K562 (cell line): ENCODE results near the gene TNF. TPM values are rescaled to one million over a fixed set of nuclear protein-coding genes. Genes with fewer than 3 reads are reported as not detected.
A peak's percentile ranks its signal among the peaks of the same experiment; 100 is the strongest.

Experiments
- ATAC-seq: fragments of 200-7000 bp; cut with Tn5 transposase; 3 replicates; pipeline ENCODE4 v1.9.1; 2020; ENCODE audit warnings: moderate library complexity
- BruUV-seq: library from RNA; stranded (reverse); fragments of 400-500 nt; replicated peaks from 2 replicates; lab custom pipeline; 2021; lab: Mats Ljungman, UMichigan
- CTCF ChIA-PET: fragments of 300-600 bp; formaldehyde crosslinking; extraction: SDS; loops from one replicate; lab custom pipeline; 2021; ENCODE audit warnings: low intra/inter-chr PET ratio; lab: Yijun Ruan, JAX
- POLR2A ChIA-PET: fragments of 300-600, 350-650 bp; sonication (Branson Sonifier 250); formaldehyde crosslinking; extraction: SDS; loops from one replicate; lab custom pipeline; 2021; ENCODE audit warnings: antibody characterized with exemption, inconsistent platforms; lab: Yijun Ruan, JAX
- DNase-seq, 4 experiments: peaks; one replicate each; pipeline versions ENCODE4 v3.0.0 to v3.0.0-alpha.2; 2011 to 2018; ENCODE audit warnings: low spot score in 3 of 4, mixed read lengths in 3 of 4; ENCODE audit errors: extremely low read depth in 1 of 4
- FAIRE-seq: peaks from 2 replicates; lab custom pipeline; 2011; peaks lifted over from hg19 to GRCh38; lab: Jason Lieb, UNC
- H2AFZ ChIP-seq: 2 replicates; pipeline ENCODE4 v1.6.0; 2011; ENCODE audit warnings: low read depth, low read length, control low read depth, inconsistent platforms
- H3K27ac ChIP-seq: fragments of 200-600 bp; 3 replicates; pipeline ENCODE4 v1.8.0; 2011; ENCODE audit warnings: low read depth, mild to moderate bottlenecking, control low read depth, inconsistent platforms, low read length, moderate library complexity, mixed read lengths; ENCODE audit errors: extremely low read depth
- H3K27me3 ChIP-seq, 2 experiments: fragments of 300-600 bp in 1 of 2; 2 replicates in 1 of 2; 3 replicates in 1 of 2; pipeline versions ENCODE4 v1.6.0 to v1.8.0; 2011; ENCODE audit warnings: inconsistent platforms in 2 of 2, low read length in 2 of 2, mild to moderate bottlenecking in 1 of 2, mixed read lengths in 1 of 2, moderate library complexity in 1 of 2; ENCODE audit not compliant: control insufficient read depth in 2 of 2, insufficient read depth in 2 of 2
- H3K36me3 ChIP-seq: fragments of 300-600 bp; 3 replicates; pipeline ENCODE4 v1.8.0; 2011; ENCODE audit warnings: mild to moderate bottlenecking, low read length, inconsistent platforms; ENCODE audit not compliant: control insufficient read depth, insufficient read depth
- H3K4me1 ChIP-seq, 2 experiments: fragments of 200-600 bp in 1 of 2; replicated peaks in 1 of 2; 2 replicates in 1 of 2; 3 replicates in 1 of 2; pipeline versions ENCODE4 v1.5.1 to v1.8.0; 2011; ENCODE audit warnings: inconsistent platforms in 2 of 2, low read length in 2 of 2, mild to moderate bottlenecking in 1 of 2, mixed read lengths in 1 of 2, moderate library complexity in 1 of 2; ENCODE audit not compliant: control insufficient read depth in 2 of 2, insufficient read depth in 2 of 2
- H3K4me2 ChIP-seq: 2 replicates; pipeline ENCODE4 v1.6.1; 2011; ENCODE audit warnings: low read length, control low read depth, inconsistent platforms, mixed read lengths; ENCODE audit not compliant: insufficient read depth
- H3K4me3 ChIP-seq: fragments of 200-600 bp; sonication (generic), shearing (Covaris generic); 2 replicates; pipeline ENCODE4 v1.5.1; 2016; ENCODE audit warnings: control low read depth, inconsistent platforms
- H3K79me2 ChIP-seq: fragments of 200-600 bp; 3 replicates; pipeline ENCODE4 v1.8.0; 2011; ENCODE audit warnings: low read length, inconsistent platforms; ENCODE audit not compliant: control insufficient read depth, insufficient read depth
- H3K9ac ChIP-seq, 2 experiments: 2 replicates each; pipeline versions ENCODE4 v1.6.0 to v1.6.1; 2011; ENCODE audit warnings: low read depth in 2 of 2, low read length in 2 of 2, control low read depth in 1 of 2, inconsistent platforms in 1 of 2, mild to moderate bottlenecking in 1 of 2, mixed read lengths in 1 of 2; ENCODE audit not compliant: insufficient read depth in 1 of 2
- H3K9me1 ChIP-seq: one replicate; pipeline ENCODE4 v1.6.0; 2011; ENCODE audit warnings: inconsistent platforms, mild to moderate bottlenecking, low read length, moderate library complexity; ENCODE audit not compliant: control insufficient read depth, insufficient read depth
- H3K9me3 ChIP-seq: replicated peaks from 2 replicates; pipeline ENCODE4 v1.5.1; 2011; ENCODE audit warnings: low read depth, low read length, inconsistent platforms; ENCODE audit not compliant: control insufficient read depth, insufficient read depth
- H4K20me1 ChIP-seq: replicated peaks from 2 replicates; pipeline ENCODE4 v1.6.1; 2011; ENCODE audit warnings: low read length, inconsistent platforms, mixed read lengths; ENCODE audit not compliant: control insufficient read depth, insufficient read depth
- ATF6 ChIP-seq: sonication (generic); formaldehyde crosslinking; IDR thresholded peaks from 2 replicates; pipeline ENCODE4 v1.4.0; 2020; ENCODE audit warnings: mild to moderate bottlenecking, missing genetic modification reagents
- CEBPG ChIP-seq, 3 experiments: fragments of 200-800 bp in 1 of 3; sonication (Bioruptor generic) in 1 of 3; sonication (generic) in 1 of 3; formaldehyde crosslinking in 1 of 3; IDR thresholded peaks in 2 of 3; conservative IDR thresholded peaks in 1 of 3; 2 replicates each; pipeline versions ENCODE4 v1.6.1 to v1.8.0; 2016 to 2022; ENCODE audit warnings: missing compliant biosample characterization in 2 of 3, missing genetic modification characterization in 2 of 3, mild to moderate bottlenecking in 1 of 3, missing genetic modification reagents in 1 of 3
- HIVEP1 ChIP-seq: fragments of 250-450 bp; sonication (Bioruptor Pico); IDR thresholded peaks from 2 replicates; pipeline ENCODE4 v1.4.0; 2020; ENCODE audit warnings: mild to moderate bottlenecking
- HMG20A ChIP-seq: fragments of 450-650 bp; formaldehyde crosslinking; conservative IDR thresholded peaks from 2 replicates; pipeline ENCODE4 v1.4.0; 2020; ENCODE audit warnings: mild to moderate bottlenecking, mixed read lengths
- MEF2A ChIP-seq: IDR thresholded peaks from 2 replicates; pipeline ENCODE4 v1.6.1; 2011; ENCODE audit warnings: low read depth, mild to moderate bottlenecking, low read length, moderate library complexity; ENCODE audit not compliant: control insufficient read depth
- RAD21 ChIP-seq, 2 experiments: fragments of 250-450 bp in 1 of 2; fragments of 450-650 bp in 1 of 2; sonication (Bioruptor Pico) in 1 of 2; formaldehyde crosslinking in 1 of 2; IDR thresholded peaks in 1 of 2; conservative IDR thresholded peaks in 1 of 2; 2 replicates each; pipeline versions ENCODE4 v1.4.0 to v1.8.0; 2020 to 2022; ENCODE audit warnings: mild to moderate bottlenecking in 2 of 2, moderate library complexity in 1 of 2
- SAP30 ChIP-seq: fragments of 200-600 bp; sonication (generic); IDR thresholded peaks from 2 replicates; pipeline ENCODE4 v1.6.1; 2012; ENCODE audit warnings: borderline replicate concordance, low read depth, mild to moderate bottlenecking, moderate library complexity, low read length, control low read depth, inconsistent platforms; ENCODE audit not compliant: insufficient read depth, poor library complexity, severe bottlenecking
- ZHX1 ChIP-seq: fragments of 150-350 bp; conservative IDR thresholded peaks from 2 replicates; pipeline ENCODE4 v1.6.1; 2014; ENCODE audit warnings: low read length
- ZMIZ1 ChIP-seq, 2 experiments: fragments of 150-350 bp in 1 of 2; IDR thresholded peaks; 2 replicates each; pipeline ENCODE4 v1.6.1; 2012 to 2016; ENCODE audit warnings: low read depth in 2 of 2, low read length in 2 of 2, mild to moderate bottlenecking in 1 of 2, moderate library complexity in 1 of 2
- ZNF668 ChIP-seq: fragments of 250-450 bp; sonication (Bioruptor Pico); IDR thresholded peaks from 2 replicates; pipeline ENCODE4 v1.8.0; 2022; ENCODE audit warnings: mild to moderate bottlenecking, inconsistent platforms
- WGBS: fragments of 100-300 bp; shearing (Covaris generic); methylation state at CpG from one replicate; pipeline ENCODE4 v1.1.6; 2016; ENCODE audit warnings: low coverage, mixed read lengths; ENCODE audit not compliant: insufficient coverage; ENCODE audit errors: missing lambda C conversion rate; 5-methylcytosine and 5-hydroxymethylcytosine counted together
- in situ Hi-C: fragments of 300-500 bp; cut with MboI; formaldehyde crosslinking; loops from 4 replicates; pipeline ENCODE4 v1.15.0; 2018; ENCODE audit warnings: inconsistent platforms, mixed read lengths
- intact Hi-C: fragments of 100-400 bp; cut with micrococcal nuclease; formaldehyde crosslinking; loops from 2 replicates; pipeline ENCODE4 v1.14.2; 2022
- polyA plus RNA-seq, 8 experiments: library from polyadenylated mRNA; depleted of rRNA in 4 of 8; stranded (reverse) in 5 of 8; unstranded in 3 of 8; fragments of >200 nt; fragmentation: Nextera tagmentation in 2 of 8; fragmentation: Illumina TruSeq in 1 of 8; extraction: Ambion mirVana in 2 of 8; extraction: Trizol in 1 of 8; gene quantifications; 2 replicates each; pipeline versions ENCODE4 v1.2.1 to v1.2.3, GENCODE V29; 2011 to 2014; ENCODE audit warnings: inconsistent platforms in 1 of 8, missing spikeins in 1 of 8
- total RNA-seq, 7 experiments: library from RNA; depleted of rRNA in 6 of 7; stranded (reverse); fragments of >200 nt in 6 of 7; fragmentation: Illumina TruSeq in 2 of 7; extraction: Trizol in 2 of 7; gene quantifications; 2 replicates each; pipeline versions ENCODE4 v1.2.1 to v1.2.3, GENCODE V29; 2011 to 2021; ENCODE audit warnings: low replicate concordance in 1 of 7

TNF gene
- total and polyA plus RNA-seq, 9 of the 15 experiments (the other 6 are each of a cell fraction or from before 2014, with no cell fraction given): 0.08 to 0.40 TPM; not detected in 7

- ChIA-PET CTCF (interaction anchor here (0.8 kb wide), 1 partner anchor 50 kb away, joined by 3 read pairs; no protein-coding TSS in a partner anchor), POLR2A (interaction anchor here (0.6 to 4.8 kb wide), 44 partner anchors 10 to 639 kb away, joined by 3 to 107 read pairs (median 4); partner anchors contain the start of genes BAG6, C6orf47, HSPA1A and HSPA1L)
- Histone ChIP-seq H3K27ac (peak overlapping the region; percentile 98), H3K4me2 (peak overlapping the region; percentile 98), H3K9me3 (no peaks in the 10 kb centered on the region), H3K27me3 (no peaks in the 10 kb centered on the region), H4K20me1 (peaks cover 33% of the 10 kb centered on the region), H3K9ac (peak overlapping the region; percentile 92 to 97), H3K4me3 (peak overlapping the region; percentile 76), H3K36me3 (peaks cover 53% of the 10 kb centered on the region), H3K79me2 (peaks cover 73% of the 10 kb centered on the region), H2AFZ (peak overlapping the region; percentile 99), H3K9me1 (peaks cover 15% of the 10 kb centered on the region), H3K4me1 (peaks cover 6 to 24% of the 10 kb centered on the region in 2 experiments; a peak in 4 of 5 replicates)
- BruUV-seq: TSS peak; percentile 65
- WGBS: 0% methylated on average over 21 of the region's 21 CpGs
- peak; percentile 70 for ATAC-seq
- no peak for FAIRE-seq
- intact Hi-C loops: loop anchor here (1.0 to 10.0 kb wide), 3 partner anchors 49 to 234 kb away; partner anchors contain the start of gene VWA7
- DNase-seq: peak; percentile 59 to 88 (median 70)
- in situ Hi-C loops: loop anchor here (25.0 kb wide), 1 partner anchor 1421 kb away; the partner anchor contains the start of genes BRD2 and HLA-DMA
- TF ChIP-seq ZMIZ1 (IDR thresholded peaks at IDR 0.05; ENCODE audit: low read depth in 2 of 2, low read length in 2 of 2) (no peak), SAP30 (peak; percentile 21), ATF6 (CRISPR knock-in tag) (no peak), HIVEP1 (CRISPR knock-in tag) (0 out of 2 replicates have a peak, but pooled peaks have one; percentile 36), RAD21 (CRISPR knock-in tag; conservative IDR thresholded peaks at IDR 0.05 in 1 of 2, IDR thresholded peaks at IDR 0.05 in 1 of 2) (no peak), ZHX1 (no peak), ZNF668 (CRISPR knock-in tag) (0 out of 2 replicates have a peak, but pooled peaks have one; percentile 31), MEF2A (no peak), CEBPG (CRISPR knock-in tag; IDR thresholded peaks at IDR 0.05) (peak; percentile 31; the same call in 1 of the 2 replicates), CEBPG (tag; conservative IDR thresholded peaks at IDR 0.05 in 1 of 2, IDR thresholded peaks at IDR 0.05 in 1 of 2) (peak; percentile 55 to 63; a peak in 3 of 4 replicates), HMG20A (CRISPR knock-in tag) (no peak)
Observed at GRCh38 chr6:31541059-31541657, 34.2 kb upstream of the TNF start.
